IPS-NIHi7 (cell line): ENCODE results near the gene ALOX5AP.
"Not testable (repeated sequence)": the region's sequence is repeated elsewhere in the genome, so short reads cannot be mapped to it uniquely, and the experiment has no call there.

ENCODE experiments used
- DNase-seq: peaks from one replicate; pipeline ENCODE4 v3.0.0; 2012; ENCODE audit warnings: mixed read lengths; ENCODE audit errors: extremely low spot score

The ALOX5AP gene

GRCh38 chr13:30737511-30738337, 2.4 kb downstream of the ALOX5AP start:
- DNase-seq: no peak

GRCh38 chr13:30738526-30739236, 3.3 kb downstream of the ALOX5AP start:
- DNase-seq: no peak

- no peak for DNase-seq
Measured at GRCh38 chr13:30739237-30739528, 3.8 kb downstream of the ALOX5AP start.

GRCh38 chr13:30739761-30740642, 4.7 kb downstream of the ALOX5AP start:
- DNase-seq: no peak

GRCh38 chr13:30742901-30743300, 7.6 kb downstream of the ALOX5AP start:
- DNase-seq: no peak

- no peak for DNase-seq
Measured at GRCh38 chr13:30743319-30744055, 8.1 kb downstream of the ALOX5AP start.

- DNase-seq: no peak
Measured at GRCh38 chr13:30744056-30744680, 8.8 kb downstream of the ALOX5AP start.

GRCh38 chr13:30744681-30745077, 9.3 kb downstream of the ALOX5AP start:
- DNase-seq: no peak

- no peak for DNase-seq
Measured at GRCh38 chr13:30745906-30746686, 10.8 kb downstream of the ALOX5AP start.

- DNase-seq: no peak
Measured at GRCh38 chr13:30746791-30747190, 11.4 kb downstream of the ALOX5AP start.

GRCh38 chr13:30747845-30748244, 12.5 kb downstream of the ALOX5AP start:
- DNase-seq: not testable (repeated sequence)

- no peak for DNase-seq
Measured at GRCh38 chr13:30748717-30749116, 13.4 kb downstream of the ALOX5AP start.

GRCh38 chr13:30750036-30750435, 14.7 kb downstream of the ALOX5AP start:
- DNase-seq: no peak

- no peak for DNase-seq
Measured at GRCh38 chr13:30751183-30751933, 16.0 kb downstream of the ALOX5AP start.

GRCh38 chr13:30752201-30752797, 17.0 kb downstream of the ALOX5AP start:
- no peak for DNase-seq

GRCh38 chr13:30753030-30753616, 17.8 kb downstream of the ALOX5AP start:
- no peak for DNase-seq

- no peak for DNase-seq
Measured at GRCh38 chr13:30755678-30756077, 20.3 kb downstream of the ALOX5AP start.

- DNase-seq: no peak
Measured at GRCh38 chr13:30757026-30757742, 21.8 kb downstream of the ALOX5AP start.
